22Rv1 (cell line): ENCODE measurements around the gene APOL5.

Experiments used
- ZFX ChIP-seq: fragments of 450-650 bp; IDR thresholded peaks from 2 replicates; pipeline ENCODE4 v1.6.1; 2017; ENCODE audit warnings: antibody characterized with exemption, borderline replicate concordance
- TF ChIP-seq, protein P1 (sequence below): fragments of 450-650 bp; IDR thresholded peaks from 2 replicates; pipeline ENCODE4 v1.5.1; 2017; ENCODE audit warnings: mild to moderate bottlenecking

DNA sequence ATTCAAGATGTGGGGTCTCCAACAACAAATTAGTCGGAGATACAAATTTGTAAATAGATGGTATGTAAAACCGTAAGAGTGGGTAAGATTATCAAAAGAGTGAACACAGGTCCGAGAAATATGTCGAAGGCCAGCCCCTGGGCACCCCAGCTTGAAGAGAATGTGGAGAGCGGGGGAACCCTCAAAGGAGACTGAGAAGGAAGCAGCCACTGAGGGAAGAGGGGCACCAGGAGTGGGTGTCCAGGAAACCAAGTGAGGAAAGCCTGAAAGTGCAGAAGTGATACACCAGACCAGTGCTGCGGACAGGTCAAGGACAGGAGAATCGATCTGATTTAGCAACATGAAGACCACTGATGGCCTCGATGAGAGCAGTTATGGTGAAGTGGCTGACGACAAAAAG is 14.4 kb downstream of the APOL5 start:
- TF ChIP-seq, protein P1, sequence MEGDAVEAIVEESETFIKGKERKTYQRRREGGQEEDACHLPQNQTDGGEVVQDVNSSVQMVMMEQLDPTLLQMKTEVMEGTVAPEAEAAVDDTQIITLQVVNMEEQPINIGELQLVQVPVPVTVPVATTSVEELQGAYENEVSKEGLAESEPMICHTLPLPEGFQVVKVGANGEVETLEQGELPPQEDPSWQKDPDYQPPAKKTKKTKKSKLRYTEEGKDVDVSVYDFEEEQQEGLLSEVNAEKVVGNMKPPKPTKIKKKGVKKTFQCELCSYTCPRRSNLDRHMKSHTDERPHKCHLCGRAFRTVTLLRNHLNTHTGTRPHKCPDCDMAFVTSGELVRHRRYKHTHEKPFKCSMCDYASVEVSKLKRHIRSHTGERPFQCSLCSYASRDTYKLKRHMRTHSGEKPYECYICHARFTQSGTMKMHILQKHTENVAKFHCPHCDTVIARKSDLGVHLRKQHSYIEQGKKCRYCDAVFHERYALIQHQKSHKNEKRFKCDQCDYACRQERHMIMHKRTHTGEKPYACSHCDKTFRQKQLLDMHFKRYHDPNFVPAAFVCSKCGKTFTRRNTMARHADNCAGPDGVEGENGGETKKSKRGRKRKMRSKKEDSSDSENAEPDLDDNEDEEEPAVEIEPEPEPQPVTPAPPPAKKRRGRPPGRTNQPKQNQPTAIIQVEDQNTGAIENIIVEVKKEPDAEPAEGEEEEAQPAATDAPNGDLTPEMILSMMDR: no peak
- no peak for TF ChIP-seq ZFX
